Stimulated activated CD4-positive, alpha-beta T cell treated with anti-CD3 and anti-CD28 coated beads, Interleukin-1b, Interleukin-23, amount 100 ng/mL, for 24 hours (primary cell): ENCODE measurements around the gene ITGA11.
A peak's percentile ranks its signal among the peaks of the same experiment; 100 is the strongest.

Experiments
- DNase-seq, 4 experiments: peaks; one replicate each; pipeline ENCODE4 v3.0.0-alpha.2; 2020; ENCODE audit warnings: low read depth in 4 of 4, low spot score in 1 of 4

Gene ITGA11

DNA sequence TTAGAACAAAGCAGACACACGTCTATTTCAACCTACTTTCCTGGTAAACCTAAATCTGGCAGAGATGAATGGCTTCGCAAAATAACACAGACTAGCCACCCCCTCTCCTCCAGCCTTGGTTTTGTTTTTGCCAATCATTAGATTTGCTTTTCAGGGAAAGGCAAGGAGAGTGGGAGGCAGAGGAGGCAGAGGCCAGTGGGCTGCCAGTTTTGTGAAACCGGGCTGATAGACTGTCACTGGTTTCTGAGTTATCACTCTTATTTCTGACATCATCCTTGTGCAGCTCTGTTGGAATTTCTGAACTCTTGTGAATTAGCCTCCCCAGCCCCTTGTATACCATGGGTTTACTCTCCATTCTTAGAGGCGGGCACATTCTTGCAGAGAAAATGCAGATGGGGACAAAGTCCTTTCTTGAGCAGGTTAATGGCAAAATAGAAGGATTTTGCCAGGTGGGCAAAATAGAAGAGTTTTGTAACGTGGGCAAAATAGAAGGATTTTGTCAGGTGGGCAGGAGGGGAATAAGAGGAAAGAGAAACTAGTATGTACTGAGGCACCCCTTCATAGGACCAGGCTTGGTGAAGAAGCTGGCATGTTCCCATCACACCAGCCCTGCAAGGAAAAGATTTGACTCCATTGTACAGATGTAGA is 157.6 kb downstream of the ITGA11 start:
- DNase-seq: no peak

- DNase-seq: no peak
Measured at GRCh38 chr15:68272721-68273271, 159.2 kb downstream of the ITGA11 start.

DNA sequence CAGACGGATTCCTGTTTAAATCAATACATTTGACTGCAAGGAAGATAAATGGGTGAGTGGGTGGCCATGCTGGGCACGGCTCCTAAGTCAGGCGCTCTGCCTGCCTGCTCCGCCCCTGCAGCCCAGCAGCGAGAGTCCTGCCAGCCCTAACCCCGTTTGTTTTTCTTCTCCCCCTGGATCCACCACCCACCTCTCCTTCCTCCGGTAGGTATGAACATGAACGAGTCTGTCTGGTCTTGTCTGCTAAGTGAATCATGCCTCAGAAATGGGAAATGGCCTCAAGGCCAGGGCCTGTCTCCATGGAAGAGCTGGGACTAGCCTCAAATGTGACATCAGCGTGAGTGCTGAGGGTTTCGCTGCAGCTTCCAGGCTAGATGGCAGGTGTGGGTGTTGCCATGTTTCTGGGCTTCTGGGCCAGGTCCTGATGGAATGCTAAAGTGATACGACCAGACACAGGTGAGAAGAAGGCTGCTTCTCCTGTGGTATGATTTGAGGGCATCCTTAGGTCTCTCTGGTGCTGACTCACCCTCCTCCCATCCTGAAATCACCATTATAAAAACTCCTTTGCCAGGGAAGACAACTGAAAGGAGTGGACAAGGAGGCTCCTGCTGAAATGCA is 160.0 kb downstream of the ITGA11 start:
- DNase-seq: no peak

- DNase-seq: no peak
Measured at GRCh38 chr15:68268405-68268804, 163.6 kb downstream of the ITGA11 start.

DNA sequence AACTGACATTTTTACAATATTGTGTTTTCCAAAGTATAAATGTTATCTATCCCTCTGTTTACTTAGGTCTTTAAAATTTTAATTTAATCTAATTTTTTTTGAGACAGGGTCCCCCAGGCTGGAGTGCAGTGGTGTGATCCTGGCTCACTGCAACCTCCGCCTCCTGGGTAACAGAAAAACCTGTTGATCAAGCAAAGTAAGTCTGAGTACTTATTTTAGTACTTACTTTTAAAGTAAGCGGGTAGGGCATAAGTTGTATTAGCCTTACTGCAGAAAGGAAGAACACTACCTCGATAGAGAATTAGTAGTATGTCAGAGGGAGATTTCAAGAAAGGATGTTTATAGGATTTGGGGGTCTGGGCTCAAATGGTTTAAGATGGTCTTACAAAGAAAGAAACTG is 166.3 kb downstream of the ITGA11 start:
- no peak for DNase-seq

DNA sequence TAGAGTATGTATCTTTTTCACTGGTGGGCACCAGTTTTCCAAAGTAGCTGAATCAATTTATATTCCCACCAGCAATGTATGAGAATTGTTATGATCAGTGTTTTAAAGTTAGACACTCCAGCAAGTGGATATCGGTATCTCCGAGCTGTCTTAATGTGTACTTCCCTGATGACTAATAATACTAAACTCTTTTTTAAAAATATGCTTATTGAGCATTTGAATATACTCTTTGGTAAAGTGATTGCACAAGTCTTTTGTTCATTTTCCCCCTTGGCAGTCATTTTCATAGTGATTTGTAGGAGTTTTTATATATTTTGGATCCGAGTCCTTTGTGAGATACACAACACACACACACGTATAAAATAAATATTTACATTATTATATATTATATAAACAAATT is 166.9 kb downstream of the ITGA11 start:
- DNase-seq: no peak

GRCh38 chr15:68264282-68264681 is 167.7 kb downstream of the ITGA11 start:
- DNase-seq: no peak

- DNase-seq: no peak
Measured at GRCh38 chr15:68262514-68263356, 169.2 kb downstream of the ITGA11 start.

- DNase-seq: no peak
Measured at GRCh38 chr15:68261980-68262379, 170.0 kb downstream of the ITGA11 start.

DNA sequence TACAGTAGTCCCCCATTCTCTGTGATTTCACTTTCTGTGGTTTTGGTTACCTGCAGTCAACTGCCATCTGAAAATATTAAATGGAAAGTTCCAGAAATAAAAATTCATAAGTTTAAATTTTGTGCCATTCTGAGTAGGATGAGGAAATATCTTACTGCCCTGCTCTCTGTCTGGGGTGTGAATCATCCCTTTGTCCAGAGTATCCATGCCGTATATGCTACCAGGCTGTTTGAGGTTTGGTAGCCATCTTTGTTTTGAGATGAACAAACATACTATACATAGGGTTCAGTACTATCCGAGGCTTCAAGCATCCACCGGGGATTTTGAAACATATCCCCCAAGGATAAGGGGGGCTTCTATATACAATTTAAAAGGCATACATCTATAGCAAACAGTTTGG is 170.7 kb downstream of the ITGA11 start:
- DNase-seq: no peak

- DNase-seq: no peak
Measured at GRCh38 chr15:68259883-68260282, 172.1 kb downstream of the ITGA11 start.

DNA sequence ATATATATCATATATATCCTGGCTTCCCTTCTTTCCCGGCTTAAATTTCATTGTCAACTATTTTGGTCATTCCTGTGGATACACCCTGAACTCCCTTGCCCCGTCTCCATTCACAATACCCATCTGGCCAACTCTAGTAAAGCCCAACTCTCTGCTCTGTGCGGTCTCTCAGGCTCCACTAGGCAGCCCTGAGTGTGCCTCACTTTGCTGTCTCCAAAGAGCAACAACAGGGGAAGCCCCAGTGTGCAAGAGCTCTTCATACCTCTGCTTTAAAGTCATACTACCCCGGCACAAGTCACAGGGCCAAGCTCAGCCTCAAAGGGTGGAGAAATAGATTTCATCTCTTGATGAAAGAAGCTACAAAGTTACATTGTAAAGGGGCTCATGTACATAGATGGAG is 173.3 kb downstream of the ITGA11 start:
- peak in 1 of 4 experiments; percentile 13 for DNase-seq

GRCh38 chr15:68256675-68257450 is 175.1 kb downstream of the ITGA11 start:
- peak in 2 of 4 experiments; percentile 51 to 65 for DNase-seq

DNA sequence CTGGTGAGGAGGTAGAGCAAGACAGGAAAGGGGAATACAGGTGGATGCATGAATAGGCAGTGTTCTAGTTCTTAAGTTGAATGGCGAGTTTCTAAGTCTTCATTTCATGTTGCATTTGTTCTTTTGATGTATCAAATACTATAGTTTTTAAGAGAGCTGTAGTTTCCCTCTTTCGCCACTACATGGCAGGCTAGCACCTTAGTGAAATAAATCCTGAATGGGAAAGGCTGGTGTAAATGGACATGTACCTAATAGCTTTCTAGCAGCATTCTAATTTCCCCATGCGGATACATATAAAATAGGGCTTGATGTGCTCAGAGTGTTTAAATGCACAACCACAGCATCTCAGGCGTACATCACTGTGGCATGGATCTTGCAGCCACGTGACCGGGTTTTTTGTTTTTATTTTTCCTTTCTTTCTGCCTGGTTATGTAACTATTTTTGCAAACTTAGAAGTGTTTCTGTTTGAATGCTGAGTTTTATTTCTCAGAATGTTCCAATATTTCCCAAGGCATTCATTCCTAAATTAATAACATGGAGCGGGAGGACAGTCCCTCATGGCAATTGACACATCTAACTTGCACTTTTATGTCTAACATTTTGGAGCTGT is 178.9 kb downstream of the ITGA11 start:
- no peak for DNase-seq

DNA sequence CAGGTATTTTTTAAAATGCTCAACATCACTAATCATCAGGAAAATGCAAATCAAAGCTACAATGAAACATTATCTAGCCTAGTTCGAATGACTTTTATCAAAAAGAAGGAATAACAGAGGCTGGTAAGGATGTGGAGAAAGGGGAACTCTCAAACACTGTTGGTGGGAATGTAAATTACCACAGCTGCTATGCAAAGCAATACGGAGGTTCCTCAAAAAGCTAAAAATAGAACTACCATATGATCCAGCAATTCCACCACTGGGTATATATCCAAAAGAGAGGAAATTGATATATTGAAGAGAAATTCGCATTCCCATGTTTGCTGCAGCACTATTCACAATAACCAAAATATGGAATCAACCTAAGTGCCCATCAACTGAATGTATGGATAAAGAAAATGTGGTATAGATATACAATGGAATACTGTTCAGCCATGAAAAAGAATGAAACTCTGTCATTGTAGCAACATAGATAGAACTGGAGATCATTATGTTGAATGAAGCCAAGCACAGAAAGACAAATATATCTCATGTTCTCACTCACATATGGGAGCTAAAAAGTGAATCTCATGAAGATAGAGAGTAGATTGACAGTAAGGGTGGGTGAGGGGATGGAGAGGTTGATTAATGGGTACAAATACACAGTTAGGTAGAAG is 182.8 kb downstream of the ITGA11 start:
- no peak for DNase-seq
